ENCODE measurements around the gene DCLK2.

Gene DCLK2

GRCh38 chr4:150280081-150280895 is 202.0 kb downstream of the DCLK2 start:
- no peak for DNase-seq

- DNase-seq = no peak
These were observed 202.7 kb downstream of the DCLK2 start for GRCh38 chr4:150280975-150281374.

GRCh38 chr4:150283689-150284088 is 205.4 kb downstream of the DCLK2 start:
- DNase-seq = no peak

GRCh38 chr4:150286656-150287055 is 208.4 kb downstream of the DCLK2 start:
- DNase-seq = no peak

- DNase-seq = no peak
These were observed 211.0 kb downstream of the DCLK2 start for GRCh38 chr4:150289198-150289597.

GRCh38 chr4:150289881-150290280 is 211.6 kb downstream of the DCLK2 start:
- DNase-seq = no peak

- no peak for DNase-seq
These were observed 219.7 kb downstream of the DCLK2 start for GRCh38 chr4:150297861-150298474.

- no peak for DNase-seq
These were observed 221.6 kb downstream of the DCLK2 start for GRCh38 chr4:150299816-150300215.

- no peak for DNase-seq
These were observed 224.3 kb downstream of the DCLK2 start for GRCh38 chr4:150302553-150302952.

GRCh38 chr4:150305995-150306394 is 227.8 kb downstream of the DCLK2 start:
- no peak for DNase-seq

GRCh38 chr4:150306719-150307118 is 228.5 kb downstream of the DCLK2 start:
- DNase-seq = no peak

Data from right hindlimb (tissue), 1 donor.